HG02623 (cell line): ENCODE data around the gene CCDC197.

Experiments
- ATAC-seq: cut with Tn5 transposase; IDR thresholded peaks from one replicate; pipeline ENCODE4 v1.9.1; 2021; ENCODE audit warnings: moderate library complexity; ENCODE audit not compliant: unreplicated experiment

Gene CCDC197

DNA sequence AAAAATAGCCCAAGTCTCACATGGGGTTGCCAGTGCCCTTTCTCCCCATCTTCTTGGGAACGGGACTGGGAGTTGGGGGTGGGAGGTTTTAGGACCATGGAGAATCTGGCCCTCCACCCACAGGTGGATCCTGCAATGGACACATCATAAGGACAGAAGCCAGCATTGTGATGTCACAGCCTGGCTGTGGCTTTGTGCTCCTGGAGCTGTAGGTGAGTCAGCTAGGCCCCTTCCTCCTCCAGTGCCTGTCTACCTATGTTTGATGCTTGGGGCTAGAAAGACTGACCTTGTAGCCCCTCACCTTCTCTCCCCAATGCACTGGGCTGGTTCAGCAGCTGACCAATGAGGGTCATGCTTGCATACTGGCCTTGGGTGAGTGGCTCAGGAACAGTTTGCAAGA, at the start of gene CCDC197:
Gene CCDC197 (plus strand): TSS at position 220 of the 400 bp plus-strand sequence. CDS start 831 bp downstream, outside the sequence.
- ATAC-seq, result no peak

- no peak for ATAC-seq
Measured at GRCh38 chr14:93949511-93950075, 47.5 kb upstream of the CCDC197 start.

DNA sequence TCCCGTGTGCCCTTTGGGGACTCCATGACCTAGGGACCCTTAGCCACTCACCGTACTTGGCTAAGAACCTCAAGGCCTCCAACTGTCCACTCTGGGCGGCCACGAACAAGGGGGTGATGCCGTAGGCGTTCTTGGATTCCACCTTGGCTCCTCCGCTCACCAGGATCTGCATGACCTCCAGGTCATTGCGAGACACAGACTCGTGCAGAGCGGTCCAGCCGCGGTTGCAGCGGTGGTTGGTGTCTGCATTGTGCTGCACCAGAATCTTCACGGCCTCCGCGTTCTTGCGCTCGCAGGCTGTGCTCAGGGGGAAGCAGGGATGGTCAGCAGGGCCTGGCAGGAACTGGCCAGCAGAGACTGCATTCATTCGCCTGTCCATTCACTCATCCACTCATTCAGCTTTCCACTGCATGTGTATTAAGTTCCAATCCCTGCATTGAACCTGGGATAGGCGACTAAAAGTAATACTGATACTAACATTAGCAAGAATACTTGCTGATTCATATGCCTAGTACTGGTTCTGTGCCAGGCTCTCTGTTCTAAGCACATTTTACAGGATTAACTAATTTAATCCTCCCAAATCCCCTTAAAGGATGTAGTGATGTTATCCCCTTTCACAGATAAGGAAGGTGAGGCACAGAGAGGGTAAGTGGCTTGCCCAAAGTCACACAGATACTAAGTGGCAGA, 46.0 kb upstream of the CCDC197 start:
- ATAC-seq, result no peak

- ATAC-seq, result no peak
Measured at GRCh38 chr14:93951635-93952540, 45.2 kb upstream of the CCDC197 start.

GRCh38 chr14:93952829-93953228, 44.3 kb upstream of the CCDC197 start:
- no peak for ATAC-seq

DNA sequence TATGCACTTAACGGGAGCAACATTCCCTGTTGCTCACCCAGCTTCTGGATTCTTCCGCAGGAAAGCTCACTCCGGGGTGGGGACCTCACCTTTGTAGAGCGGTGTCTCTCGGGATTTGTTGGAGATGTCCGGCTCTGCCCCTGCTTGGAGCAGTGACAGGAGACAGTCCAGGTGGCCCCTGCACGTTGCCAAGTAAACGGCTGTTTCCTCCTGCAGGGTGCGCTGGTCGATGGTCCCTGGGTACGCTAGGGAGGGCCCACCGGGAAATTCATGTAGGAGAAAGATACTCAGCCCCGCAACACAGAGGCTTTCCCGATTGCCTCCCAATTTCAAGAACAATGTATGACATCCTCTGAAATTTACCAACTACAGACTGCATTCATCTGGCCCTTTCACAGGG, 43.8 kb upstream of the CCDC197 start:
- no peak for ATAC-seq

DNA sequence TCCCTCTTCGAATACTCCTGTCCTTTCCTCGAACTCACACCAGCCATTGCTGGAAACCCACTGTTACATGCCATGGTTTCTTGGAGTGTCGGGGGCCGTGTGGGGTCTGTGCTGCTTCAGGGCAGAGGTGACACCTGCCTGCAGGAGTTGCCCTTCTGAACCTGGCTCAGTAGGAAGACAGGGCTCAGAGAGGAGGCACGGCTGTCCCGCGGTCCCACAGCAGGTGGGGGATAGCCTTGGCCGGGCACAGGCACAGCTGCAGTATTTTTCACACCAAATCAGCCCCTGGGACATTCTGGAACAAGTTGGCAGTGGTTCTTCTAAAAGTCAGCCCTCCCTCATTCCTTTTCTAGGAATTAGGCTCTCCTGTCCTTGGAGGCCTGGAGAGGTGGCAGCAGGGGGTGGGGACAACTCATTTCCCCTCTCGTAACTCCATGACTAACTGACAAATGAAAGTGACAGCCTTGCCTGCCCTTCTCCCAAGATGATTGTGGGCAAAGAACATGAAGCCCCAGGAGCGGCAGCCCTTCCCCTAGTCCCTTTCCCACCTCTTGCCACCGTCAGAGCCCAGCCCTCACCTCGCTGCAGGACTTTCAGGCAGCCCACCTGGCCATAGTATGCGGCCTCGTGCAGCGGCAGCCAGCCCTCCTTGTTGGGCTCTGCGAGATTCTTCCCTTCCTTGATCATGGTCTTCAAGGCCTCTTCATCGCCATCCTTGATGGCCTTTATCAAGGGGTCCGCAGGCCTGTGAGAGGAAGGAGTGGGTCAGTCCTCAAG, 43.2 kb upstream of the CCDC197 start:
- no peak for ATAC-seq

- no peak for ATAC-seq
Measured at GRCh38 chr14:93954516-93954830, 42.6 kb upstream of the CCDC197 start.

DNA sequence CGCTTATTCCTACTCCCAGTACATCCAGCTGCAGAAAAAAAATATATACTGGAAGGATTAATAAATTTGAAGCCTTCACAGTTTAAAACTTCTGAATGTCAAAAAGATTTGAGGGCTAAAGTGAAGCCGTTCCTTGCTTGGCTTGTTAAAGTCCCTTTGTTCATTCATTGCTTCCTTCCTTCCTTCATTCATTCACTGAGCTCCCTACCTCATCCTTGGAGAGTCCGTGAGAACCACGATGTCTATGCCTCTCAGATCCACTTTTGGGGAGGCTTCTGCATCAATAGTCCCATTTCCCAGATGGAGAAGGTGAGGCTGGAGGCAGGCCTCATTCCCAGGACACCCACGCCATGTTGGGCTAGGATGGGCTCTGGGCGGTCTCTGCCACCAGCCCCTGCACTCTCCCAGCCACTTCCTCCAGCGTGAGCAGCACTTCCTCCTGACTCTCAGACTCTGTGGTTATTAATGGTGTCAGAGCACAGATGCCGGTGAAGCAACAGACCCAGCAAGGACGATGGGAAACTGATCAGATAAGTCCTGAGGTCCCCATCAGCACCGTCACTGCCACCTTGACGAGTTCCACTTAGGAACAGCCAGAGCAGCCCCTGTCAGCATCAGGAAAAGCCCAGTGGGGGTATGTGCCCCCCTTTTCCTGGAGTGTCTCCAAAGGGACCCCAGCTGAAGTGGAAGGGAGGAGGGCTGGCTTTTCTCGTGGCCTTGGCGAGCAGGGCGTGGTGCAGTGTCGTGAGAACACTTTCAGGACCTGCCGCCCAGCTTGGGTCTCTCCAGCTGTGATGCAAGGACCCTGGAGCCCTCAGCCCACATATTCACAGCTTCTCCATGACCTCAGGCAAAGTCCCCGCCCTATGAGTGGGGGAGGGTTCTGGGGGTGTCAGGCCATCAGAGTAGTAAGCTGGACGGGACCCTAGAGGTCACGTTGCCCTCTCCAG, 41.9 kb upstream of the CCDC197 start:
- ATAC-seq, result peak; percentile 37

DNA sequence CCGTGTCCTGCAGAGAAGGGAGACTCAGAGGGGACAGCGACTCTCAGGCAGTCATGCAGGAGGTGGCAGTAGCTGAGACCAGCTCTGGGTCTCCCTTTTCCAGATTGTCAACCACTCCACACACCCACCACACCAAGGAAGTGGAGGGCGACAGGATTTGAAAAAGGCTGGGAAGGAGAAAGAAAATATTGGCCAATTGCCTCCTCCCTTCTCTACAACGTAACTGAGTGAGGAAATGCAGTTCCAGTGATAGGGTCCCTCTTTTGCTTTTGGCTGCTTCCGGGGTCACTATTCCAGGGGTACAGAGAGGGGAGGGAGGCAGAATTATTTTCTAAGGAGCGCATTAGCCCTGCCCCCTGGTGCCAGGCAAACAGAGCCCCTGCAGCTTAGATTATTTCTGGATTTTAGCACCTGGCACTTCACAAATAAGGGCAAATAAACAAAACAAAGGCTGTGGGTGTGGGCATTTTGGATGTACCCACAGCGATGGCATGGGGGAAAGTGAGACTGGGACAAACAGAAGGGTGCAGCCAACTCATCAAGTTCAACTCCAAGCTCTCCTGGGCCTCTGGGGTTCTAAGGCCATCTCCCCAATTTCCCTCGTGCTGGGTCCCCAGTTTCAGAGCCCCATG, 41.1 kb upstream of the CCDC197 start:
- ATAC-seq, result no peak

DNA sequence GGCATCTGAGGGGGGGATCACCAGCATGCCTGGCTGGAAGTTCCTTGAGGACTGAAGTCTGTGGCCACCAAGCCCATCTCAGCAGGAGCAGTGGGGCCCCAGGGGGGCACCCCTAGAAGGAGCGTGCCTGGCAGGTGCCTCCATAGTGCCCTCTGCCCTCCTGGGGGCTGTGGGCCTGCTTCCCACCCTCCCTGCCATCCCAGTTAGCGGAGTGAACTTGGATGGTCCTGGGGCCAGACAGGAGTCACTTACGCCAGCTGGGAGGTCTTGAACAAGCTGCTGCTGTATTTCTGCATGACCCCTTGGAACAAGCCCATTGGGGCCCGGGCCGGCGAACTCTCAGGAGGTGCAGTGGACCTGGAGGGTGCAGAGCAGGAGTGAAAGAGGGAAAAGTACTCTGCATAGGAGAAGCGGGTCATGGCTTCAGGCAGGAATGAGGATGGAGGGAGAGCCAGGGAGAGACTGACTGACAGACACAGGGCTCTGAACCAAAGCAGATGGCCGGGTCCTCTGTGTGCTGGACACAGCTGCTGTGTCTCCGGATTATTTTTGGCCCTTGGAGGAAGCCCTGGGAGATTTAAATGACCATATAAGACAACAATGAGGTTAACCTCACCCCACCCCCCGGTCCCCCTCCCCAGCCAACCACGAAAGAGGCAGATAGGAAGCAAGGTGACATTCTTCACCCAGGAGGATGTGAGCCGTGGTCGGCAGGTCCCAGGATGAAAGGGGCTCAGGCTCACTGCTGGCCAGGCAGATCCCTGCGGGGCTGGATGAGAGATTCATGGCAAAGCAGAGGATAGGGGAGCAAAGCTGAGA, 40.4 kb upstream of the CCDC197 start:
- ATAC-seq, result no peak

DNA sequence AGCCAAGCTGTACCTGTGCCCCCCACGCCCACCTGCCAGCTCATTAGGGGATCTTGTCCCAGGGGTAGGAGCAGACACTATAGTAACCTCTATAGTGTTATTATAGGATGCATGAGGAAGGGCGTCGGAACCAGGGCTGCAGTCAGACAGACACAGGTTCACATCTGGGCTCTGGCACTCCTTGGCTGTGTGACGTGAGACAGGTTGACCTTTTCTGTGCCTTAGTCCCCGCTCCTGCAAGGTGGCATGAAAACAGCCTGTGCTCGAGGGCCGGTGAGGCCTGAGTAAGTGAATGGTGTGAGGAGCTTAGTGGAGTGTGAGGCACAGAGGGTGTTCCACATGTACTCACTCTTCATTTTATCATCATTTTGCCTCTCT, 39.8 kb upstream of the CCDC197 start:
- ATAC-seq, result no peak

- no peak for ATAC-seq
Measured at GRCh38 chr14:93957751-93958566, 39.1 kb upstream of the CCDC197 start.

DNA sequence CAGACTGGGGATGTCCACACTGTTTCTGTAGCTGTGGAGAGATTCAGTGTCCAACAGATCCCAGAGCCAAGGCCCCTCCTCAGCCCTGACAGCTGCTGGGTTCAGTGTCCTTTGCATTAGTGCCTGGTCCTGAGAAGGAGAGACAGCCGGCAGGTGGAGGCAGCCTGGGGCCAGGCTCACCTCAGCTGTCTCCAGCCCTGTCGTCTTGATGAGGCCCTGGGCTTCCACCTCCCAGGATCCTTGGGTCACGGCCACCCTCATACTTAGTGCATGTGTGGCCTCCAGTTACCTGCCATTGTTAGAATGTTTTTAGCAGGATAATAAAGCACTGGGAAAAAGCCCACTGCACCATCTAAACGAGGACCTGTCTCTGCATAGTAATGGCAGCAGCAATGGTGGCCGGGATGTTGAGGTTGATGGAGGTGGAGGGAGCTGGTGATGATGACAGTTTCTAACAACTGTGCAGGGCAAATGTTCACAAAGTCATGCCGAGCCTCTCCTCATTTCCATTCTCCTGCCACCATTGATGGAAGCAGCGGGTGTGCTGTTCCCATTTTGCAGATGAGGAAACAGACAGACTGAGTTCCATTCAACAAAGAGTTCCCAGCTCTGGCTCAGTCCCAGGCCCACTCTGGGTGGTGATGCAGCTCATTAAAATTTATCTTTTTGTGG, 38.4 kb upstream of the CCDC197 start:
- ATAC-seq, result no peak

- peak; percentile 69 for ATAC-seq
Measured at GRCh38 chr14:93959239-93960107, 37.6 kb upstream of the CCDC197 start.

GRCh38 chr14:93960108-93960475, 37.0 kb upstream of the CCDC197 start:
- no peak for ATAC-seq
